Measurements from ENCODE around the gene SLX4. TPM values are rescaled to one million over a fixed set of nuclear protein-coding genes. Genes with fewer than 3 reads are reported as not detected.

Gene SLX4
- polyA plus RNA-seq, 1 experiment: 1.6 TPM

DNA sequence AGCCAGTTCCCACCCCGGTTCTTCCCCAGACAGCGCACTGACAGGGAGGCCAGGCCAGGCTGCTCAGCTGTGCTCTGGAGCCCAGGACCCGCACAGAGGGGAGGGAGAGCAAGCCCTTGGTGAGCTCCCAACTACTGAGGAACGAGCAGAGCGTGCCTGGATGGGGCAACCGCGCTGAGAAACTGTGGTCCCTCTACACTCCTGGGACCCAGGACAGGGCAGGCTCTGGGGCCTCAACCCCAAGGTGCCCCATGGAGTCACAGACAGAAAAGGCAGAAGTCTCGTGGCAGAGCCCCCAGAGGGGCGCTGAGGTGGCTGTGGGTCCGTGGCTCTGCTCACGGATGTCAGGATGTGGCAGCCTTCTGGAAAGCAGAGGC is 16.3 kb downstream of the SLX4 start:
- H3K4me3 ChIP-seq (ENCODE audit: low read depth, low read length): no peak overlapping the region
- ChIA-PET CTCF (no interaction called here), POLR2A (no interaction called here)
- TF ChIP-seq, protein P1, sequence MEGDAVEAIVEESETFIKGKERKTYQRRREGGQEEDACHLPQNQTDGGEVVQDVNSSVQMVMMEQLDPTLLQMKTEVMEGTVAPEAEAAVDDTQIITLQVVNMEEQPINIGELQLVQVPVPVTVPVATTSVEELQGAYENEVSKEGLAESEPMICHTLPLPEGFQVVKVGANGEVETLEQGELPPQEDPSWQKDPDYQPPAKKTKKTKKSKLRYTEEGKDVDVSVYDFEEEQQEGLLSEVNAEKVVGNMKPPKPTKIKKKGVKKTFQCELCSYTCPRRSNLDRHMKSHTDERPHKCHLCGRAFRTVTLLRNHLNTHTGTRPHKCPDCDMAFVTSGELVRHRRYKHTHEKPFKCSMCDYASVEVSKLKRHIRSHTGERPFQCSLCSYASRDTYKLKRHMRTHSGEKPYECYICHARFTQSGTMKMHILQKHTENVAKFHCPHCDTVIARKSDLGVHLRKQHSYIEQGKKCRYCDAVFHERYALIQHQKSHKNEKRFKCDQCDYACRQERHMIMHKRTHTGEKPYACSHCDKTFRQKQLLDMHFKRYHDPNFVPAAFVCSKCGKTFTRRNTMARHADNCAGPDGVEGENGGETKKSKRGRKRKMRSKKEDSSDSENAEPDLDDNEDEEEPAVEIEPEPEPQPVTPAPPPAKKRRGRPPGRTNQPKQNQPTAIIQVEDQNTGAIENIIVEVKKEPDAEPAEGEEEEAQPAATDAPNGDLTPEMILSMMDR (IDR thresholded peaks at IDR 0.05; ENCODE audit: low read depth, low read length): no peak
- no peak overlapping the region for H3K27ac ChIP-seq (ENCODE audit: low read depth, low read length)
- DNase-seq (ENCODE audit: low read depth, low spot score): no peak
- no peaks in the 10 kb centered on the region for H3K27me3 ChIP-seq (ENCODE audit: control insufficient read depth, insufficient read depth, low read length)
- peaks cover 8% of the 10 kb centered on the region for H3K9me3 ChIP-seq (ENCODE audit: control insufficient read depth, insufficient read depth, low read length)

DNA sequence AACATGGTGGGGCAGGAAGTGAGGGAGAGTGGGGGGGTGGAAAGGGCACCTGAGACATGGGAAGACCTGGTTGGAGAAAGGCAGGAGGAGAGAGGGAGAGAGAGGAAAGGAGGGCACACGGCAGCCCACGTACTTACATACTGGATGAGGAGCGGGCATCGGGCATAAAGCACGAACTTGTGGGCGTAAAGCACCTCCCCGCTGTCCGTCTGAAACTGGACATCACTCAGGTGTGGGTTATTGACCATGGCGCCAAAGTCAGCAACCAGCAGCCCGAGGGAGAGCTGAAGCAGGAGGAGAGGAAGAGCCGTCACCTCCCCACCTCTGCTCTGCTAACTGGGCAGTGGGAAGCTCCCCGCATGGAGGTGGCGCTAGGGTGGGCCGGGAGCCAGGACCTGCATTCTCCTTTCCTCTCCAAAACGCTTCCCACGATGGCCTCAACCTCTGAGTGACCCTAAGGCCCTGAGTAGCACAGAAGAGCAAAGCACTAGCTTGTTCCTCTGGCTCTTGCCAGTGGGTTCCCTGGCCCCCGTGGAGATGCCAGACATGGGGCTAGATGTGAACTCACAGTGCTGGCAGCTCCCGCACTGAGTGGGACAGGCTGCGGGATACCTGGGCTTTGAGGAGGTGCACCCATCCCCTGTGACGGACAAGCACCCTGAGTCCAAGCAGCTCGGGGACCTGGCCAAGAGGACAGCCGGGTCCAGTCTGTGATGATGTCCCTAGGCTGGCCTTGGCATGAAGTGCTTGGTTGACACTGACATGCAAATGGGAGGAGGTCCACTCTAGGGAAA is 16.9 kb downstream of the SLX4 start:
- Histone ChIP-seq H3K9me3 (ENCODE audit: control insufficient read depth, insufficient read depth, low read length) (peaks cover 6% of the 10 kb centered on the region; the same call in 1 of the 2 replicates), H3K27ac (ENCODE audit: low read depth, low read length) (no peak overlapping the region), H3K4me3 (ENCODE audit: low read depth, low read length) (no peak overlapping the region), H3K27me3 (ENCODE audit: control insufficient read depth, insufficient read depth, low read length) (no peaks in the 10 kb centered on the region)
- CTCF ChIA-PET: no interaction called here
- POLR2A ChIA-PET: no interaction called here
- DNase-seq (ENCODE audit: low read depth, low spot score): no peak
- TF ChIP-seq, protein P1 (IDR thresholded peaks at IDR 0.05; ENCODE audit: low read depth, low read length): no peak

DNA sequence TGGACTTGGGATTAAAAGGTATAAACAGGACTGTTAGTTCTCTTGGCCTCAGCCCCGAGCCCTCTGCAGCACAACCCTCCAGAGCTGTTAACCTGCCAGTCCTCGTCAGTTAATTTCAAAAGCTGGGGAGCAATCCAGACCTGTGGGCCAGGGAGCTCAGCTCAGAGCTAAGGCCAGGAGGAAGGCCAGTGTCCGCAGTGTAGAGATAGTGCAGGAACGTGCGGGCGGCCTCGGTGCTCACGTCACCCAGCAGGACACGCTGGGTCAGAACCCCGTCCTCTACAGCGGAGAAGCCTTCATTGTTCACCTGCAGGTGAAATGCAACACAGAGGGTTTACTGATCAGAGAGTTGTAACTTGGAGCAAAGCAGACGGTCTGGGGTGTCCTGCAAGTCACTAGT is 18.8 kb downstream of the SLX4 start:
- Histone ChIP-seq H3K4me3 (ENCODE audit: low read depth, low read length) (no peak overlapping the region), H3K9me3 (ENCODE audit: control insufficient read depth, insufficient read depth, low read length) (peaks cover 5% of the 10 kb centered on the region; the same call in 1 of the 2 replicates), H3K27ac (ENCODE audit: low read depth, low read length) (no peak overlapping the region), H3K27me3 (ENCODE audit: control insufficient read depth, insufficient read depth, low read length) (no peaks in the 10 kb centered on the region)
- TF ChIP-seq, protein P1 (IDR thresholded peaks at IDR 0.05; ENCODE audit: low read depth, low read length): no peak
- DNase-seq (ENCODE audit: low read depth, low spot score): no peak
- ChIA-PET POLR2A (interaction anchor here (0.5 kb wide), 1 partner anchor 66 kb away, joined by 4 read pairs; no protein-coding TSS in a partner anchor), CTCF (no interaction called here)

DNA sequence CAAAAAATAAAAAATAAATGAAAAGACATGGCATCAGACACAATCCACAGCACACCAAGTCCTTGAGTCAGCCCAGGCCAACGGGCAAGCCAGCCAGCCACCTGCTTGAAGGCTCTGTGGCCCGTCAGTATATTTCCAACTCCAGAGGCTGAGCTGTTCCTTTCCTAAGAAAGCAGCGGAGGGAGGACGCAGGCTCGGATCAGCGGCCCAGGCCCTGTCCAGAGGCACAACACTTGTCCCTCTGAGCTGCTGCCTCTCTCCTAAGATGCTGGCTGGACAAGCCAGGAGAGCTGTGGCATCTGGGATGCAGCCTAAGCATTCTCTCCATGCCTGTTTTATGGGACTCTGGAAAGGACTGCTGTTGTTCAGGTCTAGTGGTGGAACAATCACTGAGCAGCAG is 19.4 kb downstream of the SLX4 start:
- peaks cover 5% of the 10 kb centered on the region; the same call in 1 of the 2 replicates for H3K9me3 ChIP-seq (ENCODE audit: control insufficient read depth, insufficient read depth, low read length)
- POLR2A ChIA-PET: no interaction called here
- no peaks in the 10 kb centered on the region for H3K27me3 ChIP-seq (ENCODE audit: control insufficient read depth, insufficient read depth, low read length)
- no peak overlapping the region for H3K27ac ChIP-seq (ENCODE audit: low read depth, low read length)
- CTCF ChIA-PET: no interaction called here
- H3K4me3 ChIP-seq (ENCODE audit: low read depth, low read length): no peak overlapping the region
- TF ChIP-seq, protein P1 (IDR thresholded peaks at IDR 0.05; ENCODE audit: low read depth, low read length): no peak
- no peak for DNase-seq (ENCODE audit: low read depth, low spot score)

DNA sequence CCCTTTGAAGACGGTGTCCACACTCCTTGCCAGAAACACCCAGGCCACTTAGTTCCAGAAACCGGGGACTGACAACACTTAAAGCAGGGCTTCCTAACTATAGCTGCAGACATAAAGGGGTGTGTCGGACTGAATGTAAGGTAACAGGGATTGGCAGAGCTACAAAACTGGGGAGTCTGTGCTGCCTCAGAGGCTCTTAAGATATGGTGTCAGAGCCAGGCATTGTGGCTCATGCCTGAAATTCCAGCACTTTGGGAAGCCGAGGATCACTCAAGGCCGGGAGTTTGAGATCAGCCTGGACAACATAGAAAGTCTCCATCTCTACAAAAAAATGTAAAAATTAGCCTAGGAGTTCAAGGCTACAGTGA is 20.0 kb downstream of the SLX4 start:
- TF ChIP-seq, protein P1 (IDR thresholded peaks at IDR 0.05; ENCODE audit: low read depth, low read length): no peak
- POLR2A ChIA-PET: no interaction called here
- H3K27ac ChIP-seq (ENCODE audit: low read depth, low read length): no peak overlapping the region
- no peaks in the 10 kb centered on the region for H3K27me3 ChIP-seq (ENCODE audit: control insufficient read depth, insufficient read depth, low read length)
- no peak overlapping the region for H3K4me3 ChIP-seq (ENCODE audit: low read depth, low read length)
- DNase-seq (ENCODE audit: low read depth, low spot score): no peak
- CTCF ChIA-PET: interaction anchor here (0.6 kb wide), 1 partner anchor 35 kb away, joined by 4 read pairs; no protein-coding TSS in a partner anchor
- H3K9me3 ChIP-seq (ENCODE audit: control insufficient read depth, insufficient read depth, low read length): peaks cover 5% of the 10 kb centered on the region; the same call in 1 of the 2 replicates

Data from AG04450 (cell line).